T47D (cell line): ENCODE results near the gene ENPP7.

ENCODE experiments used
- DNase-seq, 2 experiments: peaks; one replicate each; pipeline versions ENCODE4 v3.0.0 to v3.0.0-alpha.2; 2011 to 2012; ENCODE audit warnings: low read depth in 1 of 2, low spot score in 1 of 2
- JUND ChIP-seq: IDR thresholded peaks from 2 replicates; pipeline ENCODE4 v1.6.1; 2012; ENCODE audit warnings: low read depth
- in situ Hi-C: cut with HindIII; loops from 2 replicates; pipeline ENCODE4 v1.10.0; 2016; ENCODE audit warnings: low sequenced_read_pairs, low pct_unique_long_range_greater_than_20kb

ENPP7 gene, protein sequence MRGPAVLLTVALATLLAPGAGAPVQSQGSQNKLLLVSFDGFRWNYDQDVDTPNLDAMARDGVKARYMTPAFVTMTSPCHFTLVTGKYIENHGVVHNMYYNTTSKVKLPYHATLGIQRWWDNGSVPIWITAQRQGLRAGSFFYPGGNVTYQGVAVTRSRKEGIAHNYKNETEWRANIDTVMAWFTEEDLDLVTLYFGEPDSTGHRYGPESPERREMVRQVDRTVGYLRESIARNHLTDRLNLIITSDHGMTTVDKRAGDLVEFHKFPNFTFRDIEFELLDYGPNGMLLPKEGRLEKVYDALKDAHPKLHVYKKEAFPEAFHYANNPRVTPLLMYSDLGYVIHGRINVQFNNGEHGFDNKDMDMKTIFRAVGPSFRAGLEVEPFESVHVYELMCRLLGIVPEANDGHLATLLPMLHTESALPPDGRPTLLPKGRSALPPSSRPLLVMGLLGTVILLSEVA

GRCh38 chr17:79730769-79731483 lies at the start of gene ENPP7:
Gene ENPP7, plus strand, starts transcription at chr17:79730943. Its CDS starts 197 bp downstream, at chr17:79731140.
- in situ Hi-C loops: no loop called here
- no peak for DNase-seq
- no peak for TF ChIP-seq JUND

GRCh38 chr17:79681101-79681621 lies 49.6 kb upstream of the ENPP7 start:
- in situ Hi-C loops: no loop called here
- no peak for TF ChIP-seq JUND
- DNase-seq: no peak

GRCh38 chr17:79681628-79682261 lies 49.0 kb upstream of the ENPP7 start:
- in situ Hi-C loops: no loop called here
- TF ChIP-seq JUND: no peak
- DNase-seq: no peak

DNA sequence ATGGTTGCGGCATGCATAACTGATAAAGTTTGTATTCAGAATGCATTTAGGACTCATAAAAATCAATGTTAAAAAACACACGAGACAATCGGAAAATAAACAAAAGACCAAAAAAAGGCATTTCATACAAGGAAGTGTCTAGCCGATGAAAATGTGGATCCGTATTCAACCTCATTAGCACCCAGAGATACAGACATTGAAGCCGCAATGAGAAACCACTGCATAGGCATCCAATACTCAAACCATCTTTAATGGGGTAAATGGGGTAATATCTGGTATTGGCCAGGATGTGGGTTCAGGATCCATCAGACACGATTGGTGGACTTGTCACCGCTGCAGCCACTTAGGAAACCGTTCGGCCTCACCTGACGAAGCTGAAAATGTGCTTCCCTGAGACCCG lies 47.4 kb upstream of the ENPP7 start:
- in situ Hi-C loops: no loop called here
- TF ChIP-seq JUND: no peak
- no peak for DNase-seq

DNA sequence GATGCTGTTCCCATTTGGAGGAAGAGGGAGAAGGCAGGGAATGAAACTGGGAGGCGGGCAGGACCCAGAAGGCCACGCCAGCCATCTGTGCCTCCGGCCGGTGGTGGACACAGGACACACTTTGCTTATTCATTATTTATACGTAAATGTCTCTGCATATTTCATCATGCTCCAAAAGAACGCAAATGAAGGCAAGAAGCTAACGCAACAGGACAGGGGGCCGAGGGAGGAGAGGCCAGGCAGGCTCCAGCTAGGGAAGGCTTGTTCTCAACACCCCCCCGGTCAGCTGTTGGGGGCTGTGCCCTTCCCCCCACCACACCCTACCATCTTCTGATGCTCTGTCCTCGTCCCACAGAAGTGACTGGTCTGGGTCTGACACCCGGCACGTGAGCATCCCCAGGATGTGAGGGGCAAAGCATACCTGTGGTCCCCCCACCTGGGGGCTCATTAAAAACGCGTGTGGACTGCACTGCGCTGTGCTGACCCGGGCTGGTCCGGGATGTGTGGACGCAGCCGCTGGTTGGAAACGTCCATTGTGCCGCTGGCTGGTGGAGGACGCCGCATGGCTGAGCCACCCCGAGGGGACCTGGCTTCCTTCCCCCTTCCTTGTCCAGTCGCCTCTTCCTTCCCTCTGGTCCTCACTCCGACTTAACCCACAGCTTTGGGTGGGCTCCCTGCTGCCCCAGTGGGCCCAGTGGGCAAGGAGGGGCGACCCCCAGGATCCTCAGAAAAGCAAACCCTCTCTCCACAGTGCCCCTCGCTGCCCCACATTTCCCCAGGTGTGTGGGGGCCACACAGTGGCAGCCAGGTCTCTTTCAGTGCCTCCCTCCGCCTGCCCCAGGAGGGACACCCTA lies 46.4 kb upstream of the ENPP7 start:
- no peak for DNase-seq

GRCh38 chr17:79685121-79685520 lies 45.6 kb upstream of the ENPP7 start:
- DNase-seq: no peak
- in situ Hi-C loops: no loop called here
- TF ChIP-seq JUND: no peak

More for the DNA sequence above, 46.4 kb upstream of the ENPP7 start:
- TF ChIP-seq JUND: no peak
- in situ Hi-C loops: no loop called here

DNA sequence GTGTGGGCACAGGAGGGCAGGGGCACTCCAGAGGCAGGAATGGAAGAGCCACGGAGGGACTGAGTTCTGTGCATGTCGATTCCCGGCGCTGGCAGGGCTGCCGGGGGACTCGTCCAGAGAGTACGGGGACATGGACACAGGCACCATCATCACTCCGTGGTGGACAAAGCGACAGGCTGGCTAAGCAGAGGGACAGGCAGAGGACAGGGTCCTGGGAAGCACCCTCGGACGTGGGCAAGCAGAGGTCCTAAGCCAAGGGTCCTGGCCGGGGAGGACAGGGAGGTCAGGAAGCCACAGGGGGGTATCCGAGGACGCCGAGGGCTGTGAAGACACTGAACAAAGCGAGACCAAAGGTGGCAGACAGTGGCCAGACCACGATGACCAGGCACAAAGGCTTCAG lies 44.3 kb upstream of the ENPP7 start:
- in situ Hi-C loops: no loop called here
- no peak for TF ChIP-seq JUND
- DNase-seq: no peak

GRCh38 chr17:79690466-79690865 lies 40.3 kb upstream of the ENPP7 start:
- no peak for TF ChIP-seq JUND
- no peak for DNase-seq
- in situ Hi-C loops: no loop called here

- no peak for TF ChIP-seq JUND
- in situ Hi-C loops: no loop called here
- DNase-seq: no peak
Observed at GRCh38 chr17:79690988-79691836, 39.5 kb upstream of the ENPP7 start.

- TF ChIP-seq JUND: no peak
- in situ Hi-C loops: no loop called here
- DNase-seq: no peak
Observed at GRCh38 chr17:79691931-79692330, 38.8 kb upstream of the ENPP7 start.

- in situ Hi-C loops: no loop called here
- no peak for TF ChIP-seq JUND
- DNase-seq: no peak
Observed at GRCh38 chr17:79693419-79693818, 37.3 kb upstream of the ENPP7 start.
